B cell (primary cell): ENCODE data around the gene FOXO4. TPM values are rescaled to one million over a fixed set of nuclear protein-coding genes. Genes with fewer than 3 reads are reported as not detected.

Source experiments
- ATAC-seq: fragments of 200-7000 bp; cut with Tn5 transposase; one replicate; pipeline ENCODE4 v1.10.0; 2021; ENCODE audit warnings: low read depth, mild to moderate bottlenecking, moderate number of reproducible peaks, moderate library complexity
- CTCF ChIA-PET: fragments of 350-600 bp; sonication (Branson Sonifier 250); formaldehyde crosslinking; loops from one replicate; lab custom pipeline; 2021; ENCODE audit warnings: antibody characterized with exemption, inconsistent platforms; lab: Charles Lee
- POLR2A ChIA-PET: fragments of 350-600 bp; sonication (Branson Sonifier 250); formaldehyde crosslinking; loops from one replicate; lab custom pipeline; 2021; ENCODE audit warnings: antibody characterized with exemption; lab: Charles Lee
- DNase-seq: peaks from one replicate; pipeline ENCODE4 v3.0.0; 2013
- H2AFZ ChIP-seq: 2 replicates; pipeline ENCODE4 v1.6.1; 2012; ENCODE audit warnings: mild to moderate bottlenecking, low read depth, low read length; ENCODE audit not compliant: insufficient read depth, poor library complexity, severe bottlenecking
- H3K27ac ChIP-seq, 2 donors: 1 replicate in 1 of 2; 2 replicates in 1 of 2; pipeline ENCODE4 v1.5.1; 2012 to 2013; ENCODE audit warnings: low read length in 2 of 2, mild to moderate bottlenecking in 2 of 2, moderate library complexity in 1 of 2
- H3K27me3 ChIP-seq, 4 experiments: fragments of 200-600 bp in 1 of 4; sonication (generic) in 1 of 4; replicated peaks in 1 of 4; 1 replicate in 2 of 4; 2 replicates in 2 of 4; pipeline versions ENCODE4 v1.6.1 to v1.7.0; 2013 to 2016; ENCODE audit warnings: low read length in 3 of 4, mild to moderate bottlenecking in 2 of 4, mixed read lengths in 1 of 4, moderate library complexity in 1 of 4; ENCODE audit not compliant: insufficient read depth in 4 of 4, control insufficient read depth in 3 of 4; ENCODE audit errors: control extremely low read depth in 1 of 4
- H3K36me3 ChIP-seq, 2 experiments: replicated peaks in 1 of 2; 1 replicate in 1 of 2; 2 replicates in 1 of 2; pipeline versions ENCODE4 v1.6.1 to v1.7.1; 2013; ENCODE audit warnings: low read length in 1 of 2; ENCODE audit not compliant: insufficient read depth in 2 of 2, control insufficient read depth in 1 of 2; ENCODE audit errors: control extremely low read depth in 1 of 2, extremely low read depth in 1 of 2
- H3K4me1 ChIP-seq, 2 donors: fragments of 200-600 bp in 1 of 2; sonication (generic) in 1 of 2; 1 replicate in 1 of 2; 2 replicates in 1 of 2; pipeline versions ENCODE4 v1.5.1 to v1.6.1; 2013 to 2017; ENCODE audit warnings: low read length in 2 of 2; ENCODE audit not compliant: control insufficient read depth in 2 of 2, insufficient read depth in 2 of 2
- H3K4me2 ChIP-seq: replicated peaks from 2 replicates; pipeline ENCODE3; 2012; ENCODE audit warnings: mild to moderate bottlenecking, low read depth, low read length; ENCODE audit not compliant: poor library complexity, severe bottlenecking
- H3K4me3 ChIP-seq, 5 experiments: fragments of 200-600 bp in 1 of 5; sonication (generic) in 1 of 5; 1 replicate in 3 of 5; 2 replicates in 2 of 5; pipeline versions ENCODE4 v1.5.1 to v1.7.0; 2011 to 2016; ENCODE audit warnings: low read length in 4 of 5, mild to moderate bottlenecking in 4 of 5, low read depth in 2 of 5, control low read depth in 1 of 5, moderate library complexity in 1 of 5; ENCODE audit not compliant: insufficient read depth in 1 of 5; ENCODE audit errors: control extremely low read depth in 1 of 5, extremely low read depth in 1 of 5
- H3K79me2 ChIP-seq: fragments of 200-600 bp; sonication (generic); one replicate; pipeline ENCODE4 v1.6.0; 2016; ENCODE audit warnings: low read length; ENCODE audit not compliant: control insufficient read depth, insufficient read depth
- H3K9ac ChIP-seq: fragments of 200-600 bp; sonication (generic); 2 replicates; pipeline ENCODE4 v1.6.1; 2017; ENCODE audit warnings: mild to moderate bottlenecking, low read length, moderate library complexity
- H3K9me3 ChIP-seq, 3 donors: one replicate each; pipeline versions ENCODE4 v1.6.1 to v1.7.1; 2013; ENCODE audit warnings: low read length in 2 of 3; ENCODE audit not compliant: control insufficient read depth in 2 of 3, insufficient read depth in 1 of 3; ENCODE audit errors: control extremely low read depth in 1 of 3
- H4K20me1 ChIP-seq: 2 replicates; pipeline ENCODE4 v1.6.0; 2012; ENCODE audit warnings: mild to moderate bottlenecking, low read length; ENCODE audit not compliant: insufficient read depth, control insufficient read depth, poor library complexity, severe bottlenecking
- H3K27ac Mint-ChIP-seq: one replicate; pipeline ENCODE4 v1.8.0; 2021; ENCODE audit warnings: mixed read lengths
- H3K27me3 Mint-ChIP-seq: one replicate; pipeline ENCODE4 v1.8.0; 2021; ENCODE audit warnings: mixed read lengths
- H3K4me1 Mint-ChIP-seq: one replicate; pipeline ENCODE4 v1.8.0; 2021; ENCODE audit warnings: mixed read lengths
- H3K4me3 Mint-ChIP-seq: one replicate; pipeline ENCODE4 v1.8.0; 2021; ENCODE audit warnings: mixed read lengths
- H3K9me3 Mint-ChIP-seq: one replicate; pipeline ENCODE4 v1.8.0; 2022; ENCODE audit warnings: mixed read lengths; ENCODE audit not compliant: insufficient read depth
- EZH2 ChIP-seq: IDR thresholded peaks from 2 replicates; pipeline ENCODE4 v1.6.1; 2012; ENCODE audit warnings: borderline replicate concordance, low read depth, mild to moderate bottlenecking, moderate library complexity, low read length; ENCODE audit not compliant: insufficient read depth, poor library complexity, severe bottlenecking
- WGBS: methylation state at CpG from one replicate; pipeline ENCODE4 v1.1.5; 2013; ENCODE audit warnings: missing lambda C conversion rate; ENCODE audit not compliant: insufficient coverage; 5-methylcytosine and 5-hydroxymethylcytosine counted together
- intact Hi-C: fragments of 100-400 bp; cut with micrococcal nuclease; formaldehyde crosslinking; loops from one replicate; pipeline ENCODE4 v1.10.0; 2022
- polyA plus RNA-seq: library from polyadenylated mRNA; depleted of rRNA; stranded (reverse); fragments of >200 nt; gene quantifications from 2 replicates; pipeline ENCODE4 v1.2.3, GENCODE V29; 2012
- small RNA-seq: library from RNA; depleted of rRNA; stranded (forward); fragments of <200 nt; gene quantifications from one replicate; pipeline ENCODE3, GENCODE V24; 2012; ENCODE audit warnings: low replicate concordance, low read depth; ENCODE audit not compliant: insufficient read length
- total RNA-seq, 2 donors: library from RNA; stranded (reverse); fragments of 120-200 nt in 1 of 2; gene quantifications; 1 replicate in 1 of 2; 2 replicates in 1 of 2; pipeline versions ENCODE4 v1.2.3 to v1.2.4, GENCODE V29; 2013 to 2022
- TF ChIP-seq, protein P1 (sequence below): fragments of 200-600 bp; IDR thresholded peaks from one replicate; pipeline ENCODE4 v1.8.0; 2022; ENCODE audit warnings: antibody characterized with exemption, mild to moderate bottlenecking

Gene FOXO4
- total and polyA plus RNA-seq, 2 donors (not counting 1 experiment from before 2014, with no cell fraction given): 13.4 to 41.4 TPM

DNA sequence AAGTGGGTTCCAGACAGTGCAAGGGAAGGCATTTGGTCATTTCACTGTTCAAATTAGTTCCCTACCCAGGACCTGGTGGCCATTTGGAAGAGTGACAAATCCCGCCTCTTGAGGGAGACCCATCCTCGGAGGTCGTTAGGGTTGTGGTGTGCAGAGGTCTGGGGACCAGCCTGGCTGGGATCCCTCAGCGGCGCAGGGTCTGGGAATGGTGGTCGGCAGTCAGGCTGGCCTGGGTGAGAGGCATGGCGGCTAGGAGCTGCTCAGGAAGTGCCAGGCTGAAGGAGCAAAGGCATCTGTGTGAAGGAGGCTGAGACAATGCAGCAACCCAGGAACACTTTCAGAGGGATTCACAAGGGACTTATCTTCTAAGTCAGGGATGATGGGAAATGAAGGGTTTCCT is 55.7 kb downstream of the FOXO4 start:
- no peak overlapping the region for H3K4me3 ChIP-seq
- ATAC-seq: no peak
- no peak overlapping the region for H3K4me3 Mint-ChIP-seq
- no peaks in the 10 kb centered on the region for H3K9me3 ChIP-seq
- H3K9ac ChIP-seq: no peak overlapping the region
- H3K4me1 Mint-ChIP-seq: peaks cover 14% of the 10 kb centered on the region
- H3K36me3 ChIP-seq: no peaks in the 10 kb centered on the region
- no peaks in the 10 kb centered on the region for H4K20me1 ChIP-seq
- no peak overlapping the region for H3K27ac Mint-ChIP-seq
- no peak overlapping the region for H2AFZ ChIP-seq
- intact Hi-C loops: no loop called here
- POLR2A ChIA-PET: no interaction called here
- H3K27me3 Mint-ChIP-seq: no peaks in the 10 kb centered on the region
- no peaks in the 10 kb centered on the region for H3K27me3 ChIP-seq
- no peaks in the 10 kb centered on the region for H3K9me3 Mint-ChIP-seq
- peaks cover 2 to 8% of the 10 kb centered on the region in 2 donors for H3K4me1 ChIP-seq
- 93% methylated on average over 4 of the region's 7 CpGs for WGBS
- TF ChIP-seq EZH2: no peak
- TF ChIP-seq, protein P1, sequence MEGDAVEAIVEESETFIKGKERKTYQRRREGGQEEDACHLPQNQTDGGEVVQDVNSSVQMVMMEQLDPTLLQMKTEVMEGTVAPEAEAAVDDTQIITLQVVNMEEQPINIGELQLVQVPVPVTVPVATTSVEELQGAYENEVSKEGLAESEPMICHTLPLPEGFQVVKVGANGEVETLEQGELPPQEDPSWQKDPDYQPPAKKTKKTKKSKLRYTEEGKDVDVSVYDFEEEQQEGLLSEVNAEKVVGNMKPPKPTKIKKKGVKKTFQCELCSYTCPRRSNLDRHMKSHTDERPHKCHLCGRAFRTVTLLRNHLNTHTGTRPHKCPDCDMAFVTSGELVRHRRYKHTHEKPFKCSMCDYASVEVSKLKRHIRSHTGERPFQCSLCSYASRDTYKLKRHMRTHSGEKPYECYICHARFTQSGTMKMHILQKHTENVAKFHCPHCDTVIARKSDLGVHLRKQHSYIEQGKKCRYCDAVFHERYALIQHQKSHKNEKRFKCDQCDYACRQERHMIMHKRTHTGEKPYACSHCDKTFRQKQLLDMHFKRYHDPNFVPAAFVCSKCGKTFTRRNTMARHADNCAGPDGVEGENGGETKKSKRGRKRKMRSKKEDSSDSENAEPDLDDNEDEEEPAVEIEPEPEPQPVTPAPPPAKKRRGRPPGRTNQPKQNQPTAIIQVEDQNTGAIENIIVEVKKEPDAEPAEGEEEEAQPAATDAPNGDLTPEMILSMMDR: no peak
- peaks cover 4% of the 10 kb centered on the region for H3K79me2 ChIP-seq
- CTCF ChIA-PET: no interaction called here
- H3K4me2 ChIP-seq: no peak overlapping the region
- H3K27ac ChIP-seq: no peak overlapping the region
- DNase-seq: no peak

Small RNA genes lying within 50 kb of the gene (small RNA-seq; reads per million reads assigned to genes)
- gene CXorf65: not detected

Other genes starting within 250 kb of the FOXO4 start
- not detected in 2 replicates for gene TEX11, start 187.1 kb upstream of the FOXO4 start, total RNA-seq
- not detected in 2 replicates for gene TEX11, start 187.1 kb upstream of the FOXO4 start, polyA plus RNA-seq
- 0.20 and 0.27 TPM in 2 replicates for gene SLC7A3, start 164.8 kb upstream of the FOXO4 start, total RNA-seq
- gene SLC7A3, start 164.8 kb upstream of the FOXO4 start, polyA plus RNA-seq: not detected in 2 replicates
- gene SNX12, start 27.5 kb upstream of the FOXO4 start, total RNA-seq: 32.6 and 42.9 TPM in 2 replicates
- gene SNX12, start 27.5 kb upstream of the FOXO4 start, polyA plus RNA-seq: 10.5 and 11.5 TPM in 2 replicates
- gene CXorf65, start 10.9 kb downstream of the FOXO4 start, total RNA-seq: 25.6 and 30.2 TPM in 2 replicates
- 24.8 and 49.6 TPM in 2 replicates for gene CXorf65, start 10.9 kb downstream of the FOXO4 start, polyA plus RNA-seq
- 276 and 297 TPM in 2 replicates for gene IL2RG, start 15.7 kb downstream of the FOXO4 start, total RNA-seq
- 349 and 419 TPM in 2 replicates for gene IL2RG, start 15.7 kb downstream of the FOXO4 start, polyA plus RNA-seq
- gene MED12, start 22.7 kb downstream of the FOXO4 start, total RNA-seq: 118 and 123 TPM in 2 replicates
- gene MED12, start 22.7 kb downstream of the FOXO4 start, polyA plus RNA-seq: 21.8 and 34.1 TPM in 2 replicates
- gene NLGN3, start 49.0 kb downstream of the FOXO4 start, total RNA-seq: 1.0 and 1.3 TPM in 2 replicates
- 0.81 and 1.1 TPM in 2 replicates for gene NLGN3, start 49.0 kb downstream of the FOXO4 start, polyA plus RNA-seq
- not detected in 2 replicates for gene GJB1, start 127.4 kb downstream of the FOXO4 start, total RNA-seq
- not detected in 2 replicates for gene GJB1, start 127.4 kb downstream of the FOXO4 start, polyA plus RNA-seq
- 40.0 and 40.6 TPM in 2 replicates for gene ZMYM3, start 158.3 kb downstream of the FOXO4 start, total RNA-seq
- 19.1 and 21.8 TPM in 2 replicates for gene ZMYM3, start 158.3 kb downstream of the FOXO4 start, polyA plus RNA-seq
- gene NONO, start 187.8 kb downstream of the FOXO4 start, total RNA-seq: 286 TPM in 2 replicates
- gene NONO, start 187.8 kb downstream of the FOXO4 start, polyA plus RNA-seq: 112 and 181 TPM in 2 replicates
- 3.7 and 4.3 TPM in 2 replicates for gene ITGB1BP2, start 205.9 kb downstream of the FOXO4 start, total RNA-seq
- gene ITGB1BP2, start 205.9 kb downstream of the FOXO4 start, polyA plus RNA-seq: 1.9 and 2.2 TPM in 2 replicates